CD4-positive, alpha-beta T cell (primary cell): ENCODE measurements around the gene CCDC74A. TPM values are rescaled to one million over a fixed set of nuclear protein-coding genes. Genes with fewer than 3 reads are reported as not detected.
"Not testable (repeated sequence)": the region's sequence is repeated elsewhere in the genome, so short reads cannot be mapped to it uniquely, and the experiment has no call there.

Experiments
- ATAC-seq: fragments of 200-7000 bp; cut with Tn5 transposase; one replicate; pipeline ENCODE4 v1.10.0; 2022; ENCODE audit warnings: mild to moderate bottlenecking; ENCODE audit not compliant: poor library complexity
- CTCF ChIA-PET: fragments of 350-600 bp; sonication (Branson Sonifier 250); formaldehyde crosslinking; loops from one replicate; lab custom pipeline; 2021; ENCODE audit warnings: antibody characterized with exemption, inconsistent platforms; lab: Charles Lee
- POLR2A ChIA-PET: fragments of 350-600 bp; sonication (Branson Sonifier 250); formaldehyde crosslinking; loops from one replicate; lab custom pipeline; 2021; ENCODE audit warnings: antibody characterized with exemption, inconsistent platforms; lab: Charles Lee
- DNase-seq, 14 experiments: peaks; one replicate each; pipeline ENCODE4 v3.0.0-alpha.2; 2013 to 2020; ENCODE audit warnings: mixed read lengths in 2 of 14
- H3K27ac ChIP-seq, 2 donors: one replicate each; pipeline versions ENCODE4 v1.5.1 to v1.7.0; 2013; ENCODE audit warnings: low read length in 2 of 2, low read depth in 1 of 2, mild to moderate bottlenecking in 1 of 2
- H3K27me3 ChIP-seq, 2 experiments: 1 replicate in 1 of 2; 2 replicates in 1 of 2; pipeline versions ENCODE4 v1.6.1 to v1.7.0; 2013; ENCODE audit warnings: low read length in 2 of 2, control low read depth in 1 of 2, mild to moderate bottlenecking in 1 of 2, moderate library complexity in 1 of 2; ENCODE audit not compliant: insufficient read depth in 2 of 2, control insufficient read depth in 1 of 2
- H3K36me3 ChIP-seq: one replicate; pipeline ENCODE4 v1.6.1; 2013; ENCODE audit warnings: low read length, control low read depth; ENCODE audit not compliant: insufficient read depth
- H3K4me1 ChIP-seq: one replicate; pipeline ENCODE4 v1.6.1; 2013; ENCODE audit warnings: low read length, control low read depth; ENCODE audit not compliant: insufficient read depth
- H3K4me3 ChIP-seq: one replicate; pipeline ENCODE4 v1.5.1; 2013; ENCODE audit warnings: mild to moderate bottlenecking, low read length, moderate library complexity
- H3K9me3 ChIP-seq, 2 experiments: 1 replicate in 1 of 2; 2 replicates in 1 of 2; pipeline versions ENCODE4 v1.6.1 to v1.7.0; 2013; ENCODE audit warnings: low read length in 2 of 2, mild to moderate bottlenecking in 2 of 2, control low read depth in 1 of 2, moderate library complexity in 1 of 2; ENCODE audit not compliant: control insufficient read depth in 1 of 2, insufficient read depth in 1 of 2
- H3K27ac Mint-ChIP-seq: one replicate; pipeline ENCODE4 v1.8.0; 2020; ENCODE audit warnings: mixed read lengths
- H3K27me3 Mint-ChIP-seq: one replicate; pipeline ENCODE4 v1.8.0; 2021; ENCODE audit warnings: mixed read lengths
- H3K36me3 Mint-ChIP-seq: one replicate; pipeline ENCODE4 v1.8.0; 2021; ENCODE audit warnings: low read depth, mixed read lengths
- H3K4me1 Mint-ChIP-seq: one replicate; pipeline ENCODE4 v1.8.0; 2021; ENCODE audit warnings: low read depth, mixed read lengths
- H3K4me3 Mint-ChIP-seq: one replicate; pipeline ENCODE4 v1.8.0; 2020; ENCODE audit warnings: mild to moderate bottlenecking, mixed read lengths
- H3K9me3 Mint-ChIP-seq: one replicate; pipeline ENCODE4 v1.8.0; 2020; ENCODE audit warnings: mixed read lengths
- CTCF ChIP-seq: fragments of 200-600 bp; IDR thresholded peaks from one replicate; pipeline ENCODE4 v1.8.0; 2022; ENCODE audit warnings: antibody characterized with exemption, mild to moderate bottlenecking
- intact Hi-C, 2 experiments: fragments of 100-400 bp; cut with DNase I in 1 of 2; cut with micrococcal nuclease in 1 of 2; formaldehyde crosslinking; loops; one replicate each; pipeline versions ENCODE4 v1.15.1 to v1.9.0; 2023 to 2025; cut with DNase I, micrococcal nuclease
- total RNA-seq, 174 experiments: library from RNA in 2 of 174; stranded (reverse) in 2 of 174; gene quantifications; one replicate each; pipeline ENCODE4 v1.2.3 and lab custom pipeline; 2021 to 2026

CCDC74A gene
- total RNA-seq, 2 experiments from 2014 or later = 0.50 to 0.60 TPM

GRCh38 chr2:131535526-131535925 is 7.8 kb downstream of the CCDC74A start:
- Mint-ChIP-seq H3K36me3 (no peaks in the 10 kb centered on the region), H3K4me3 (no peak overlapping the region)

GRCh38 chr2:131535951-131536826 is 8.5 kb downstream of the CCDC74A start:
- CTCF ChIA-PET, H3K27ac ChIP-seq, H3K4me3 ChIP-seq, H3K4me1 ChIP-seq, H3K4me3 Mint-ChIP-seq, H3K27me3 ChIP-seq, H3K4me1 Mint-ChIP-seq, POLR2A ChIA-PET, H3K27ac Mint-ChIP-seq, H3K9me3 Mint-ChIP-seq, intact Hi-C loops, DNase-seq, H3K27me3 Mint-ChIP-seq, H3K36me3 ChIP-seq, H3K9me3 ChIP-seq, H3K36me3 Mint-ChIP-seq, ATAC-seq: not testable (repeated sequence)

More at GRCh38 chr2:131535526-131535925, 7.8 kb downstream of the CCDC74A start:
- TF ChIP-seq CTCF = no peak
- Histone ChIP-seq H3K4me1 (no peaks in the 10 kb centered on the region), H3K27ac (no peak overlapping the region), H3K4me3 (no peak overlapping the region), H3K27me3 (no peaks in the 10 kb centered on the region), H3K36me3 (no peaks in the 10 kb centered on the region), H3K9me3 (no peaks in the 10 kb centered on the region)
- no peaks in the 10 kb centered on the region for H3K27me3 Mint-ChIP-seq
- H3K9me3 Mint-ChIP-seq = no peaks in the 10 kb centered on the region
- H3K27ac Mint-ChIP-seq = no peak overlapping the region
- DNase-seq (no peak), ATAC-seq (no peak)
- POLR2A ChIA-PET = no interaction called here
- H3K4me1 Mint-ChIP-seq = no peaks in the 10 kb centered on the region
- intact Hi-C loops = no loop called here
- CTCF ChIA-PET = no interaction called here

GRCh38 chr2:131536841-131537240 is 9.2 kb downstream of the CCDC74A start:
- H3K36me3 Mint-ChIP-seq, ATAC-seq, CTCF ChIA-PET, H3K4me3 ChIP-seq, H3K27me3 Mint-ChIP-seq, H3K4me1 Mint-ChIP-seq, H3K36me3 ChIP-seq, H3K9me3 Mint-ChIP-seq, H3K9me3 ChIP-seq, intact Hi-C loops, DNase-seq, H3K4me3 Mint-ChIP-seq, POLR2A ChIA-PET, H3K27me3 ChIP-seq, H3K4me1 ChIP-seq, H3K27ac ChIP-seq, H3K27ac Mint-ChIP-seq: not testable (repeated sequence)

- H3K27ac Mint-ChIP-seq, H3K27ac ChIP-seq, POLR2A ChIA-PET, H3K27me3 Mint-ChIP-seq, H3K4me1 ChIP-seq, H3K36me3 ChIP-seq, H3K36me3 Mint-ChIP-seq, ATAC-seq, H3K9me3 ChIP-seq, H3K4me3 Mint-ChIP-seq, H3K9me3 Mint-ChIP-seq, CTCF ChIA-PET, H3K27me3 ChIP-seq, H3K4me3 ChIP-seq, intact Hi-C loops, DNase-seq, H3K4me1 Mint-ChIP-seq: not testable (repeated sequence)
Observed at GRCh38 chr2:131538856-131539255, 11.2 kb downstream of the CCDC74A start.
